Measurements from ENCODE around the gene PLP1.

PLP1 gene

DNA sequence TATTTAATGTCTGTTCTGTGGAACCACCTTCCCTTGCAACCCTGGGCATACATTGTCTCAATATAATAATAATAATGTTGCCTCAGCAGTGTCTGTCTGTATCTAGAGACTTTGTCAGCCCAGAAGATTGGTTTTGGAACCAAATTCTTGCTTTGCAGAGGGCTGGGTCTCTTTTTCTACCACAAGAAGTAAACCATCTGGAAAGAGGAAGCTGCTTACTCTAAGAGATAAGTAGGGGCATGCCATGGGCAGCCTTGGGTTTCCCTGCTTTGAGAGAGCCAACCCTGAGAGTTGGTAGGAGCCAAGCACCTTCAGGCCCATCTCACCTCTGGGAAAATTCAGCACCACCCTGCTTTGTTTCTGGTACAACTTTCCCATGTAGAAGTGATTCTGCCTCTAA, 38.9 kb upstream of the PLP1 start:
- TF ChIP-seq, protein P1, sequence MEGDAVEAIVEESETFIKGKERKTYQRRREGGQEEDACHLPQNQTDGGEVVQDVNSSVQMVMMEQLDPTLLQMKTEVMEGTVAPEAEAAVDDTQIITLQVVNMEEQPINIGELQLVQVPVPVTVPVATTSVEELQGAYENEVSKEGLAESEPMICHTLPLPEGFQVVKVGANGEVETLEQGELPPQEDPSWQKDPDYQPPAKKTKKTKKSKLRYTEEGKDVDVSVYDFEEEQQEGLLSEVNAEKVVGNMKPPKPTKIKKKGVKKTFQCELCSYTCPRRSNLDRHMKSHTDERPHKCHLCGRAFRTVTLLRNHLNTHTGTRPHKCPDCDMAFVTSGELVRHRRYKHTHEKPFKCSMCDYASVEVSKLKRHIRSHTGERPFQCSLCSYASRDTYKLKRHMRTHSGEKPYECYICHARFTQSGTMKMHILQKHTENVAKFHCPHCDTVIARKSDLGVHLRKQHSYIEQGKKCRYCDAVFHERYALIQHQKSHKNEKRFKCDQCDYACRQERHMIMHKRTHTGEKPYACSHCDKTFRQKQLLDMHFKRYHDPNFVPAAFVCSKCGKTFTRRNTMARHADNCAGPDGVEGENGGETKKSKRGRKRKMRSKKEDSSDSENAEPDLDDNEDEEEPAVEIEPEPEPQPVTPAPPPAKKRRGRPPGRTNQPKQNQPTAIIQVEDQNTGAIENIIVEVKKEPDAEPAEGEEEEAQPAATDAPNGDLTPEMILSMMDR (IDR thresholded peaks at IDR 0.05), result no peak

- TF ChIP-seq, protein P1 (IDR thresholded peaks at IDR 0.05), result no peak
Observed at GRCh38 chrX:103739421-103739820, 37.2 kb upstream of the PLP1 start.

DNA sequence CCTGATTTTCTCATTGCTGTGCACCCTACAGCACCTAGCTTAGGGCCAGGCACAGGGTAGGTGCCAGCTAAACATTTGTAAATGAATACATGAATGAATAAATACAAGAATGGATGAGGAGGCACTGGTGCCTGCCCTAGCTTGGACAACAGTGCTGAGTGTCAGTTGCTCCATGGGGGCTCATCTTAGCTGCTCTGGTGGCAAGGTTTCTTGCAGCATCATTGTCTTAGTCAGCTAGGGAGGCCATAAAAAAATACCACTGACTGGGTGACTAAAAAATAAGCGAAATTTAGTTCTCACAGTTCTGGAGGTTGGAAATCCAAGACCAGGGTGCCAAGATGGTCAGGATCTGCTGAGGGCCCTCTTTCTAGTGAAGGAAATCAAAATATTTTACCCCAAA, 34.8 kb upstream of the PLP1 start:
- TF ChIP-seq, protein P1 (IDR thresholded peaks at IDR 0.05), result no peak

DNA sequence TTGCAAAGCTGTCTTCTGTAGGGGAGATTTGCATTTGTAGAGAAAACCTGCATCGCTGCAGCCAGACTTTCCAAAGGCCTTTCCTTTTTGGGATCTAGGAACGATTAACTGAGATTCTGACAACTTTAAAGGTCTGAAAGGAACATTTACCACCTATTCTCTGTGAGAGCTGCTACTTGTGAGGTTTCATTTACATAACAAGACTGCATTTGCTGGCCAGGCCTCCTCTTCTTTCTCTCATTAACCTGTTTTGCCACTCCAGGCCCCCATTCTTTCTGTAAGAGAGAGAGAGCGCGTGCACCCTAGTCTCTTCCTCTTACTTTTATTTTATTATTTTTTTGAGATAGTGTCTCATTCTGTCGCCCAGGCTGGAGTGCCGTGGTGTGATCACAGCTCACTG, 34.3 kb upstream of the PLP1 start:
- TF ChIP-seq, protein P1 (IDR thresholded peaks at IDR 0.05), result no peak

GRCh38 chrX:103747163-103747562, 29.5 kb upstream of the PLP1 start:
- TF ChIP-seq, protein P1 (IDR thresholded peaks at IDR 0.05), result no peak

DNA sequence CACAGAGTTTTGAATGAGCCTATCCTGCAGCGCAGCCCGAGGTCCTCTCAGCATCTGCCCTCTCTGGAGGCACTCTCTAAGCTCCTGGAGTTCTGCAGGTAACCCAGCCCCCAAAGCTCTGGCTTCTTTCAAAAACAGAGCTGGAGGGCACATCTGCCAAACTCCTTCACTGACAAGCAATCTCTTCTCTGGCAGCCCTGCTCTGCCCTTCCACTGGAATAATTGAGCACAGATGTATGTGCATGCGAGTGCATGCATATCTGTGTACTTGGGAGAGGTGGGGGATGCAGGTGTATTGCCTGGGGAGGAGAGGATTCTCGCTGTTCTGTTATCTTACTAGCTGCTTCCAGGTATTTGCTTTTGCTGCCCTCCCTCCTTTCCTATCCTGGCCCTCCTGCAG, 22.2 kb upstream of the PLP1 start:
- TF ChIP-seq, protein P1 (IDR thresholded peaks at IDR 0.05), result no peak

GRCh38 chrX:103756736-103757135, 19.9 kb upstream of the PLP1 start:
- TF ChIP-seq, protein P1 (IDR thresholded peaks at IDR 0.05), result no peak

DNA sequence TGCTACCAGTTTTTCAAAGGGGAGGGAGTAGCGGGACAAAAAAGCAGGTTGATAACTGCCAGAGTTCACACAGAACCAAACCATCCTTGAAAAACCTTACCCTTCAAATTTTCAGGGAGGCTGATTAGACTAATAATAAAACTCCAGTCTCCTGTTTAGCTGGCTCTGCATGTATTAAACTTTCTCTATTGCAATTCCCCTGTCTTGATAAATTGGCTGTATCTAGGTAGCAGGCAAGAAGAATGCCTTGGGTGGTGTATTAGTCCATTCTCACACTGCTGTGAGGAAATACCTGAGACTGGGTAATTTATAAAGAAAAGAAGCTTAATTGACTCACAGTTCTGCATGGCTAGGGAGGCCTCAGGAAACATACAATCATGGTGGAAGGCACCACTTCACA, 18.1 kb upstream of the PLP1 start:
- TF ChIP-seq, protein P1 (IDR thresholded peaks at IDR 0.05), result no peak

Measured in LNCAP (cell line).